DMS 273 treated with DMSO at 0.1 percent for 48 hours (cell line): ENCODE data around the gene PIK3R6.
"Not testable (repeated sequence)": the region's sequence is repeated elsewhere in the genome, so short reads cannot be mapped to it uniquely, and the experiment has no call there.

ENCODE experiments used
- DNase-seq: peaks from one replicate; lab custom pipeline; 2025; lab: John Stamatoyannopoulos, UW

Gene PIK3R6

DNA sequence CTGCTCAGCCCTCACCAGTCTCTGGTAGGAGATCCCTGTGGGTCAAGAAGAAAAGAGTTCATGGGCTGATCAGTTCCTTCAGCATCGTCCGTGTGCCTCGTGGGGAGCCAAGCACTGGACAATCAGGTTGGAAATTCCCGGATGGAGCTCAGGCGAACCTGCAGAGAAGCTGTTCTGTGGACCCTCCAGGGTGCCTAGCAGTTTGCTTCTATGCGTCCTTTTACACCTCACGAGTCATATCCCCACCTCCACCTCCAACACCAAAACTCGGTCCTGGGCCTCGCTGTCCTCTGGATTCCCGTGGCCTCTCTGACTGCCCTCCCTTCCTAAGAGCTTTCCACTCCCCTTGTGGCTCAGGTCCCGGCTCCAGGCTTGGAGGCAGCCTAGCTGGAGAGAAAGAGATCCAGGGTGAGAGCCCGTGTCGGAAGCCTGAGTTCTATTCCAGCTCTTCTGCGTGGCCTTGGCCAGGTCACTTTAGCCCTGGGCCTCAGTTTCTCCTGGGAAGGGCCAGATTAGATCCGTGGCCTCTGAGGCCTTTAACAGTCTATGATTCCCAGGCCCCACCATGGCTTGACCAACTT, 26.2 kb upstream of the PIK3R6 start:
- no peak for DNase-seq

DNA sequence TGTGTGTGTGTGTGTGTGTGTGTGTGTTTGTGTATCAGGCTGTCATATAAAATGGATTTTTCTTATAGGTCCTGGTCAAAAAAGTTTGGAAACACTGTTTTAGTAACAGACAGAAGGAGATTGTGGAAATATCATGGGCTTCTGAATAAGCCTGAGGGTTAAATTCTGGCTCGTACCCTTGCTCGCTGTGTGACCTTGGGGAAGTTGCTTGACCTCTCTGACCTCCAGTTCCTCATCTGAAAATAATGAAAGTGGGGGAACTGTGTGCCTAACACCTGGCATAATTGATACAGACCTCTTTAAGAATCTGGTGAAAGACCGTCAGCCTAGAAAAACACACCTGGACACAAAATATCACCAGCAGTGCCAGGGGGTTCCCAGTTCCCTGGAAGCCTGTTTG, 25.6 kb upstream of the PIK3R6 start:
- DNase-seq: no peak

DNA sequence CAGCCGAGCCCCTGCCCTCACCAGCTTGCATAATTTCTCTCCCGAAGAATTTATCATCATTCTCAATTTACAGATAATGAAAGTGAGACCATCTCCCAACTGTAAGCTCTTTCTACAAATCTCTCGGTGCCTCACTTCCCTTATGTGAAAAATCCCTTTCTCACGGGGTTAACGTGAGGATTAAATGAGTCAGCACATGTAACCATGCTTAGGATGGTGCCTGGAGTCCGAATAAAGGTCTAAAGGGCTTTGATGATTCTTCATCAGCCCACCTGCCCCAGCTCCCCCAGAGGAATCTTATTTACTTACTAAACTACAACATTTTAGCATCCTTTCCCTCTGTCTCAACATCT, 24.8 kb upstream of the PIK3R6 start:
- DNase-seq: no peak

DNA sequence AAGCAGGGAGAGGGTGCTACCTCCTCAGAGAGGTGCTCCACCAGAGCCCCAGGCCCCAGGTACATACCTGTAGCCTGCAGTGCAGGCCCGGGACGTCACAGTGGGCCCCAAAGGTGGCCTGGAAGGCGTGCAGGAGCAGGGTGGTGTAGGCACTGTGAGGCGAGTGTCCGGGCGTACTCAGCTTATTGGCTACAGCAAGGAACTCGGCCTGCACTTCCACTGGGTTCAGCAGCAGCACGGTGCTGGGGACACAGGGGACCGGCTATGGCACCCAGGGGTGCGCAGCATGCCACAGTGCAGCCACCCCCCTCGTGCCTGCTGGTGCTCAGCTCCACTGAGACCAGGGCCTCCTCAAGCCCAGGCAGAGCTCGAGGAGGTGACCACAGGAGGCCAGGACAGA, 23.2 kb upstream of the PIK3R6 start:
- no peak for DNase-seq

DNA sequence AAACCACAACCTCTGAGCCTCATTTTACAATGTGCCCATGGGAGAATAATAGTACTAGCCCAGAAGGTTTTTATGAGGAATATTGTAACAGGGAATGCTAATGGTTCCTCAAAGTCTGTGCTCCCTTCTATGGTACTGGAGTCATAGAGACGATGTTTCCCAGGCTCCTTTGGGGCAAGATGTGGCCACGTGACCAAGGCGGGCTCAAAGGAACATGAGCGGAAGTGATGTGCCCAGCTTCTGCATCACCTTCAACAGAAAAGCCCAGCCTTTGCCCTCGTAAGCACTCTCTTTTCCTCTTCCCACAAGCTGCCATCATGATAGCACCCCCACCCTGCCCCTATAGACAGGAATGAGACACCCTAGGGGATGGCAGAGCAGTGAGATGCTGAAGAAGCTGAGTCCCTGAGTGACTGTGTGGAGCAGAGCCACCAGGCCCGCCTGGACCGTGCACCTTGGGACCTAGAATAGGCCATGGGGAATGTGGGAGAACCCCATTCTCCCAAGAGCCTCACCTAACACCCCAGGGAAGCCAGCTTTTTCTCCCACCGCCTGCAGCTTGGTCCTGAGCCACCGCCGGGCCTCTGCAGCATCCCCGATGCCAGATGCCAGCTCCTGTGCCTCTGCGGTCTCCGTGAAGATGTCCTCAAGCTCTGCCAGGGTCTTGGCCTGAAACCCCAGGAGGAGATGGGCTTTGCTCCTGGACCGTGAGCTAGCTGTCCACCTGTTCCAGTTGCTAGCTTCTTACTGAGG, 22.2 kb upstream of the PIK3R6 start:
- no peak for DNase-seq

DNA sequence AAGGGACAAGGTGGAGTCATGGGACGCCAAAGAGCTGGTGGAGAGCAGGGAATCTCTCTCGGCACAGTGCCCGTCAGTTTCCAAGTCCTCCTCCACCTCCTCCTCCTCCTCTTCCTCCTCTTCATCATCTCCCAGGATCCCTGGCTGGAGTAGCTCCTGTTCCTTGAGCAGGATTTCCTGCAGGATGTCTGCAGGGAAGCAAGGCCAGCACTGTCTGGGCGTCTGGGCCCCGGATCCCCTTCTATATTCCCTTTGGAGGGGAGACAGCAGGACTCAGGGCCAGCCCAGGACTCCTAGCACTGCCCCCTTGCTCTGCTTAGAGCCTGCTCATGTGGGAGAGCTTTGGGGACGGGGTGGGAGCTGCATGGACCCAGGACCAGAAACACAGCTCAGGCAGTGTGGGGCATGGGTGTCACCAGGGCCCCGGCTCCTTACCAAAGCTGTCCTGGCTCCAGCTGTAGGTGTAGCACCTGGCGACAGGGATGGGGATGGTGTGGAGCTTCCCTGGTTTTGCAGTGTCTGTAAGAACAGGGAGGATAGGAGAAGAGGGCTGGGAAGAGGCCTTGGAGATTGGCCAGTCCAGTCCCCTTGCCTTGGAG, 21.3 kb upstream of the PIK3R6 start:
- DNase-seq: no peak

DNA sequence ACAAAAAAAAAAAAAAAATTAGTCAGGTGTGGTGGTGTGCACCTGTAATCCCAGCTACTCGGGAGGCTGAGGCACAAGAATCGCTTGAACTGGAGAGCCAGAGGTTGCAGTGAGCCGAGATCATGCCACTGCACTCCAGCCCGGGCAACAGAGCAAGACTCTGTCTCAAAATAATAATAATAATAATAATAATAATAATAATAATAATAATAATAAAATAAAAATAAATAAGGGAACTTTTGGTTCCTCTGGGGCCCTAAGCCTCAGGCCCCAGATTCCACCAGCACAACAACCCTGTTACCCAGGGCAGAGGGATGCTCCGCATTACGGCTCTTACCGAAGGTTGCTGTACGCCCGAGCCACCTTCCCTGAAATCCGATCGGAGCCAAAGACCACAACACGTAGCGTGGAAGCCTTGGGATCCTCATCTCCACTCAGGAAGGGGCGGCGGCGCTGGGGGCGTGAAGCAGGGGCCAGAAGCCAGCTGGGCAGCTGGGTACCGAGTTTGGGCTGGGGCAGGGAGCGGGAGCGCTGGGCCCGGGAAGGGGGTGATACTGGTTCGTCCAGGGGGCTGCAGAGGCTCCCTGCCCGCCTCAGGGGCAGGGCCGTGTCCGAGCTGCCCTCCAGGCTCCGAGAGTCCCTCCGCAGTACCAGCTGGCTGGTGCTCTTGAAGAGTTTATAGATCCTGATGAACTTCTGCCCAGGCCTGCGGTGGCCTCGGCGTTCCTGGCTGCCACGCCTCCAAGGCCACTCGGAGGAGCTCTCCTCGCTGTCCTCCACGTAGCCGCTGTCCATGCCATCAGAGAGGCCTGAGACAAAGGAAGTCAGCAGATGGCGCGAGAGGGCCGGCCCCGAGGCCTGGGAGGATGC, 20.6 kb upstream of the PIK3R6 start:
- no peak for DNase-seq

DNA sequence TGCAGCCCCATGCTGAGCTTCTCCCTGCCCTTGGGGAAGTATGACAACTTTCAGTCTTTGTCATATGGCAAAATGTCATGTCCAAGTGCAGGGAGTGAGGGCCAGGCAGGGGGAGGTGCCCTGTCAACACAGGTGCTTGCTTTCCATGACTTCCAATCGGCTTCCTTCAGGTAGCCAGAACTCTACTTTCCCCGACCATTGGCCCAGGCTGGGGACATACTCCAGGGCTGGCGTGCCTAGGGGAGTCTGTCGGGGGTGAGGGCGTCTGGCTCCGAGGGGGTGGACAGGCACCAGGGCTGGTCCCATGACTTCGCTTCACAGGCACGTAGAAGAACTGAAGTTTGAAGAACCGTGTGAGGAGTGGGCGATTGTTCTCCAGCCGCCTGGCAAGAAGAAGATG, 19.8 kb upstream of the PIK3R6 start:
- no peak for DNase-seq

DNA sequence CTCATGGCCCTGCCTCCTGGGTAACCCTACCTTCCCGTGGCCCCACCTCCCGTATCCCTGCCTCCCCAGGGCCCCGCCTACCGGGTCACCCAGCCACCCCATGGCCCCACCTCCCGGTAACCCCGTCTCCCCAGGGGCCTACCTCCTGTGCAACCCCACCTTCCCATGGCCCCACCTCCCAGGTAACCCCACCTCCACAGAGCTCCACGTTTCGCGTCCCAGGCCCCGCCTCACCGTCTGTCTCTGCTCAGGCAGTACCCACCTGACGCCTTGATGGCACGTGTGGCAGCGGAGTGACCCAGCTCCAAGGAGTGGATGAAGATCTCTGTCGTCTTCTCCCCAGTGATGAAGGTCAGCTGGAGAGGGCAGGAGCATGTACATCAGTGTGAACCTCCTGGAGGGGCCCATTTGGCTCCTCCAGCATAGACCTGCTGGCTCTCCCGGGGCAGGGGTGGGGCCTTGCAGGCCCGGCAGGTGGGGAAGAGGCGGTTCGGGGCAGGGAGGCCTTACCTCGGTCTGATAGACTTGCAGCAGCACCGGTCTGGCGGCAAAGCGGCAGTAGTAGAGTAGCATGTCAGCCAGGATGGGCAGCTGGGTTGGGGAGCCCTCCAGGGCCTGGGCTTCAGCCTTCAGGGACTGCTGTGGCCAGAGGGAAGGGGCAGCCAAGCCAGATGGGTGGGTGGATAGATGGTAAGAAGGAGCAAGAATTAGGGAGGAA, 18.7 kb upstream of the PIK3R6 start:
- no peak for DNase-seq

DNA sequence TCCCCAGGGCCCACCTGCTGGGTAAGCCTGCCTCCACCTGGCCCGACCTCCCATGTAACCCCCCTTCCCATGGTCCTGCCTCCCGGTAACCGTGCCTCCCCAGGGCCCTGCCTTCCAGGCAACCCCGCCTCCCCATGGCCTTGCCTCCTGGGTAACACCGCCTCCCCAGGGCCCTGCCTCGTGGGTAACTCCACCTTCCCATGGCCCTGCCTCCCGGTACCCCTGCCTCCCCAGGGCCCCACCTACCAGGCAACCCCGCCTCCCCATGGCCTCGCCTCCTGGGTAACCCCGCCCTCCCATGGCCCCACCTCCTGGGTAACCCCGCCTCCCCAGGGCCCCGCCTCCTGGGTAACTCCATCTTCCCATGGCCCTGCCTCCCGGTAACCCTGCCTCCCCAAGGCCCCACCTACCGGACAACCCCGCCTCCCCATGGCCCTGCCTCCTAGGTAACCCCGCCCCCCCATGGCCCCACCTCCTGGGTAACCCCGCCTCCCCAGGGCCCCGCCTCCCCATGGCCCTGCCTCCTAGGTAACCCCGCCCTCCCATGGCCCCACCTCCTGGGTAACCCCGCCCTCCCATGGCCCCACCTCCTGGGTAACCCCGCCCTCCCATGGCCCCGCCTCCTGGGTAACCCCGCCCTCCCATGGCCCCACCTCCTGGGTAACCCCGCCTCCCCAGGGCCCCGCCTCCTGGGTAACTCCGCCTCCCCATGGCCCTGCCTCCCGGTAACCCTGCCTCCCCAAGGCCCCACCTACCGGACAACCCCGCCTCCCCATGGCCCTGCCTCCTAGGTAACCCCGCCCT, 17.9 kb upstream of the PIK3R6 start:
- DNase-seq: not testable (repeated sequence)

DNA sequence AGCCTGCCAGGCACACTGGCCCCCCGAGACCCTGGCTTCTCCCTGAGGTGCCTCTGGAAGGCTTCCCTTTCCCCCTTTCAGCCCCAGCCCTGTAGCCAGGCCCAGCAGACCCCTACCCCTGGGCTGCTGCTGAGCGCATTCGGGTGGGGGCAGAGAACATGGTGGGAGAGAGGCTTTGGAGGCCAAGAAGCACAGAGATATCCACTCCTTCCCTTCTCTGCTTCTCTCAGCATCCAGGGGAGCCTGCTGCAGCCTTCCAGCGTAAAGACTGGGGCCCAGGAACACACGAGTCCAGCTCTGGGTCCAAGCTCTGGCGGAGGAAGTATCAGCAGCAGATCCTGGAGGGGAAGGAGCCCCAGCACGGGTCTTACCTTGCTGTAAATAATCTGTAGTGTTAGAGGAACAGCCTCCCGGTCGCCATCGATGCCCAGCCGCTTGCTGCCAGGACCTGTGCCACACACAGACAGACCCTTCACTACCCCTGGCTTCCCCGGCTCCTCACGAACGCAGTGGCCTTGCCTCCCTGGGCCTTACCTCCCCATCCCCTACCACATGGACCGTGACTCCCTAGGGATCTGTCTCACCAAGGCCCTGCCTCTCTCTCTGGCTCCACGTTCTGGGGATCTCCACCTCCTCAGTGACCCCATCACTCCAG, 17.0 kb upstream of the PIK3R6 start:
- no peak for DNase-seq

DNA sequence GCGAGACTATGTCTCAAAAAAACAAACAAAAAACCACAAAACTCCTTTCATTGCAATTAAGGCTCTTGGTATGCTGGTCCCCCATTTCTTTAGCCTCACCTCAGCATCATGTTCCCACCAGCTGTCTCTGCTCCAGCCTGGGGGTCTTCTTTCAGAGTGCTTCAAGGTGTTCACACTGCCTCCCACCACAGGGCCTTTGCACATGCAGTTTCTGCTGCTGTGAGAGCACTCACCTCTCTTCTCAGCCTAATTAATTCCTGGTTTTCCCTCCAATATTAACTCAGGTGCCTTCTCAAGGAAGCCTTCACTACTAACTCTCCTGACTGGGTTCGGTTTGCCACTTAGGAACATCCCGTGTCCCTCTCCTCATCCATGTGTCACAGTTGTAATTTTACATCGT, 15.9 kb upstream of the PIK3R6 start:
- no peak for DNase-seq

DNA sequence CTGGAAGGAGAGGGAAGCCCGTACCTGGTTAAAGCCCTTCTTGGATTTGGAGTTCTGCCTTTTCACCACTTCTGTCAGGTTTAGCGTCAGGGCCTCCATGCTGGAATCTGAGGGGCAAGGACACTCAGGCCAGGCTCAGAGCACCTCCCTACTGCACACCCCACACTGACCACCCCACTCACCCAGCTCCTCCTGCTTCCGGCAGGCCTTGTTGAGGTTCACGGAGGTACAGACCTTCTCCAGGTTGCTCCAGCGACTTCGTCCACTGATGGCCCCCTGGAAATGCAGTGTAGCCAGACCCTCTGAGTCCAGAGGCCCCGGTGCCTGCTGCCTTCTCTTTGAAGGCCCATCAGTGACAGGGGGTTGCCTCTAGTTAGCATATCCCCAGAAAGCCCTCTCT, 14.1 kb upstream of the PIK3R6 start:
- DNase-seq: no peak

DNA sequence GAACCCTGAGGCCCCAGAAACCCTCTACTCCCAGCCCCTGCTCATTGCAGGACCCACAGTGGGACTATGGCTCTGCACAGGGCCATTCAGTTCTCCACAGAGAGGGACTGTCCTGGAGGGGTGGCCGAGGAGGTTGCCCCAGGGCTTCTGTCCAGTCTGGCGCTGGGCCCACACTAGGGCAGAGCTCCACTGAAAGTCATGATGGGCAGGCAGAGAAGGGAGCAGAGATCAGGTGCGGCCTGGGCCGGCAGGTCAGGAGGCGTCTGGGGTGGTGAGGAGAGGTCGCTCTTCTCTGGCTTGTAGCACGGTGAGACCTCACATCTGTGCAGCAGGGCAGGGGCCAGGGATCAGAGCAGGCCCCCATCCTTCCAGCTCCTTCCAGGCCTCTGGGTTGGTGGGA, 13.0 kb upstream of the PIK3R6 start:
- no peak for DNase-seq

DNA sequence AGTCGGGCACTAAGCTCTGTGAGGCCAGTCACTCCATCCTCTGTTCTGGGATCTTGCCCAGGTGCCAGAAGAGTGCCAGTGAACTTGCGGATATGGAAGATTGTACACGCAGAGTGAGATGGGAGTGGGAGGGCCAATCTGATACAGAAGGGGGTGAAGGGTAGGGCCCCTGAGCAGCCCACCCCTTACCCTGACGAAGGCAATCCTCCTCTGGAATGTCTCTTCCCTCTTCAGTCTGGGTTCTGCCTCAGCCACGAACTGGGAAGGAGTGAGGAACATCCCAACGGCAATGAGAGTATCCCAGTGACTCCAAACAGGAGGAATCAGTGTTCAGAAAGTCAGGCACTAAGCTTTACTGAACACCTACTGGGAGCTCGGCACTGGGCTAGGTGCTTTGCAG, 11.9 kb upstream of the PIK3R6 start:
- DNase-seq: no peak

DNA sequence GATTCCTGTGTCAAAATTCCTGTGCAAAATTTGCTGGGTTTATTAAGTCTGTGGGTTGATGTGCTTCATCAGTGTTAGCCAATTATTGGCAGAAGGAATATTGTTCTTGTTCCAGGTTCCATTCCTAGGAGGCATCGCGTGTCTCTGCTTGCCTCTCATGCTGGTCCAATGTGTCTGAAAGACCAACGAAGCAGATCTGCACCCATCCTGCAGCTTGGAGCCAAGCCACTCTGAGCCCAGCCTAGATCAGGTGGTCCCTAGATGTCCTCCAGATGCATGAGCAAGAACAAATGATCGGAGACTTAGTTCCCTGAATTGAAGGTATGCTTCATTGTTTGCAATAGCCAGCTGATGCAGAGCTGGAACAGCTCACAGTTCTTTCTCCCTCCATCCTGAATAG, 10.5 kb upstream of the PIK3R6 start:
- DNase-seq: no peak

DNA sequence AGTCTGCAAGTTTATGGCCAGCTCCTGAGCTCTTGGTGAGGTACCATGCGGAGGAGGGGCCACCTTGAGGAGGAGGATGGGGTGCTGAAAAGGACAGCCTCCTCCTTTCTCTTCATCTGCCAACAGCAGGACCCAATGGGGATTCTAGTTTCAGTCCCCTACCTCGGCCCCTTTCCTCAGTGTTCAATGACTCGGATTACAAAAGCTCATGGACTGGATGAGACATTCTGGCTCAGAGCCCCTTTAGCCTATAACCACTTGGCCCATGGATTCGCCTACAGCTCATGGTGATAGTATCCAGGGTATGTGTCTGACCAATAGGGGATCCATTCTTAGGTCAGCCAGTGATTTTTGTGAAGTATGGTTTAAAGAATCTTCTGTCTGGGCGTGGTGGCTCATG, 8.5 kb upstream of the PIK3R6 start:
- no peak for DNase-seq

DNA sequence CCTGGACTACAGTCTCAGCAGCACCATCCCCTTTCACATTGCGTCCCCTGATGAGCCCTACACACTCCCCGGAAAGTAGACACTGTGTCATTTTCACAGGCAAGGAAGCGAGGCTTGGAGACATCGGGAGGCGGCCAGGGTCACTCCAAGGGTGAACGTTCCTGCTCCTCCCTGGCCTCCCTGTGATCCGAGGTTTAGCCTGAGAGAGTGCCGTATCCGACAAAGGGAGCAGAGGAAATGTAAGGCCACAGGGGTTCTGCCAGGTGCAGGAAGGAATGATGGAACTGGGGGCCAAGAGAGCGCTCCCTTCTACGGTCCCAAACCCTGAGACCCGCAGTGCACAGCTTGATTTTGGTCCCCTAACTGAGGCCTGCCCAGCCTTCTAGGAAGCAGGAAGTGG, 8.0 kb upstream of the PIK3R6 start:
- DNase-seq: no peak

DNA sequence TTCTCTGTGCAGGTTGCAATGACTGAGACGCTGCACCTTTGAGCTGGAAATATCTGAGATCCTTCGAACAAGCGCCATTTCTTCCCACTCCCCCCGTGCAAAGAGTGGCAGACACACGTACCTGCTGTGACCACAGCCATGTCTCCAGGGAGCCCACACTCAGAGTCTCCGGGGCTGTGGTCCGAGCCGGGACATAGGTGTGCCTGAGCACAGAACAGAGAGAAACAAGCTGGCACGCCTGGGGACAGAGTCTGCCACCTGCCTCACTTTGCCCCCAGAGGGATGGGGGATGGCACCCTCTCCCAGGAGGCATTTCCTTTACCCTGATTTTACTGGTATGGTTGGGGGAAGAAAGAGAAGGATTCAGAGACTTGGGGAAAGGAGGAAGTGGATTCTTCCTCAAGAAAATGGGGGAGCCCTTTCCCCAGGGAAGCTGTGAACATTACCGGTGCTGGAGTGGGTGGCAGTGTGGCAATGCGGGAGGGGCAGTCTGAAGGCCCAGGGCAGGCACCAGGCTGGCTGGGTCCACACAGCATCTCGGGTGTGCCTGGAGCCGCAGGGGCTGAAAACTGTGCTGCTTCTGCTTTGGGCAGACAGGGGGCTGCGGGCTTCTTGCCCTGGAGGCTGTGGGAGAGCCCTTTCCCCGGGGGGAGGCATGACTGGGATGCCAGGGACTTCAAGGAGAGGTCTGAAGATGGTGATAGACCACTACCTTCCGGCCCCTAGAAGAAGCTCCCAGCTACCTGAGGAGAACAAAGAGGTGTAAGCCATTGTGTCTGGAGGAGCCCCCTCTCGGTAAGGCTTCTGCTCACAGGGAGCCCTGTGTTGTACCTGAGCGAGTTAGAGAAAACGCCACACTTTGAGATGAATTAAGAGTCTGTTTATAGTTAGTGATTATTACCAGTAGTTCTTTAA, 6.6 kb upstream of the PIK3R6 start:
- no peak for DNase-seq
